Activated B cell treated with CpG ODN at 0.5 μM for 24 hours (primary cell): ENCODE results near the gene MEAF6. TPM values are rescaled to one million over a fixed set of nuclear protein-coding genes. Genes with fewer than 3 reads are reported as not detected.

Experiments
- ATAC-seq: fragments of 200-7000 bp; cut with Tn5 transposase; one replicate; pipeline ENCODE4 v1.10.0; 2021; ENCODE audit warnings: low read depth, mild to moderate bottlenecking, moderate library complexity
- CTCF ChIA-PET: fragments of 350-600 bp; sonication (Branson Sonifier 250); formaldehyde crosslinking; loops from one replicate; lab custom pipeline; 2021; ENCODE audit warnings: antibody characterized with exemption; lab: Charles Lee
- POLR2A ChIA-PET: fragments of 350-600 bp; sonication (Branson Sonifier 250); formaldehyde crosslinking; loops from one replicate; lab custom pipeline; 2021; ENCODE audit warnings: antibody characterized with exemption; lab: Charles Lee
- DNase-seq: peaks from one replicate; pipeline ENCODE4 v3.0.0; 2022
- H3K27ac Mint-ChIP-seq: one replicate; pipeline ENCODE4 v1.8.0; 2020; ENCODE audit warnings: mixed read lengths
- H3K27me3 Mint-ChIP-seq: one replicate; pipeline ENCODE4 v1.8.0; 2021; ENCODE audit warnings: mixed read lengths
- H3K36me3 Mint-ChIP-seq: one replicate; pipeline ENCODE4 v1.8.0; 2021; ENCODE audit warnings: low read depth, mixed read lengths
- H3K4me1 Mint-ChIP-seq: one replicate; pipeline ENCODE4 v1.8.0; 2021; ENCODE audit warnings: mixed read lengths
- H3K4me3 Mint-ChIP-seq: one replicate; pipeline ENCODE4 v1.8.0; 2020; ENCODE audit warnings: mild to moderate bottlenecking, mixed read lengths
- H3K9me3 Mint-ChIP-seq: one replicate; pipeline ENCODE4 v1.8.0; 2020; ENCODE audit warnings: mixed read lengths
- intact Hi-C: fragments of 100-400 bp; cut with micrococcal nuclease; formaldehyde crosslinking; loops from one replicate; pipeline ENCODE4 v1.15.1; 2024
- total RNA-seq: library from RNA; stranded (reverse); gene quantifications from 2 replicates; pipeline ENCODE4 v1.2.3, GENCODE V29; 2022
- TF ChIP-seq, protein P1 (sequence below): fragments of 200-600 bp; IDR thresholded peaks from one replicate; pipeline ENCODE4 v1.8.0; 2022; ENCODE audit warnings: antibody characterized with exemption, mild to moderate bottlenecking

MEAF6 gene
- total RNA-seq, 1 donor from 2014 or later: 59.9 TPM

DNA sequence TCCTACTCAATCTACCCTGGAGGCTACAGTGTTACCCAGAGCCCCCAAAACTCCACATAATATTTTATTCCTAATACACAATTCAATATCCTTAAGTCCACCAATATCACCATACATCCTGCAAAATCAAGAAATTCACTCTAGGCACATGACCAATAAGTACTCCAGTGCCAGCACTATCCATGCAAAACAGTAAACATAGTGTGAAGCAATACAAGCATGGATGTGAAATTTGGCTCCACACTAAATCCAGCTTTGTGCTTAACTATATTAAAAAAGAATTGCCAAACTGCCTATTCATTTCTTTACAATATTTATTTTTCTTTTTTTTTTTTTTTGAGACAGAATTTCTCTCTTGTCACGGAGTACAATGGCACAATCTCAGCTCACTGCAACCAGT is 3.0 kb upstream of the MEAF6 start:
- Mint-ChIP-seq H3K4me1 (peaks cover 35% of the 10 kb centered on the region), H3K27me3 (no peaks in the 10 kb centered on the region), H3K27ac (no peak overlapping the region), H3K9me3 (no peaks in the 10 kb centered on the region), H3K4me3 (peak overlapping the region; percentile 11), H3K36me3 (peaks cover 7% of the 10 kb centered on the region)
- ChIA-PET CTCF (no interaction called here), POLR2A (no interaction called here)
- ATAC-seq: no peak
- TF ChIP-seq, protein P1, sequence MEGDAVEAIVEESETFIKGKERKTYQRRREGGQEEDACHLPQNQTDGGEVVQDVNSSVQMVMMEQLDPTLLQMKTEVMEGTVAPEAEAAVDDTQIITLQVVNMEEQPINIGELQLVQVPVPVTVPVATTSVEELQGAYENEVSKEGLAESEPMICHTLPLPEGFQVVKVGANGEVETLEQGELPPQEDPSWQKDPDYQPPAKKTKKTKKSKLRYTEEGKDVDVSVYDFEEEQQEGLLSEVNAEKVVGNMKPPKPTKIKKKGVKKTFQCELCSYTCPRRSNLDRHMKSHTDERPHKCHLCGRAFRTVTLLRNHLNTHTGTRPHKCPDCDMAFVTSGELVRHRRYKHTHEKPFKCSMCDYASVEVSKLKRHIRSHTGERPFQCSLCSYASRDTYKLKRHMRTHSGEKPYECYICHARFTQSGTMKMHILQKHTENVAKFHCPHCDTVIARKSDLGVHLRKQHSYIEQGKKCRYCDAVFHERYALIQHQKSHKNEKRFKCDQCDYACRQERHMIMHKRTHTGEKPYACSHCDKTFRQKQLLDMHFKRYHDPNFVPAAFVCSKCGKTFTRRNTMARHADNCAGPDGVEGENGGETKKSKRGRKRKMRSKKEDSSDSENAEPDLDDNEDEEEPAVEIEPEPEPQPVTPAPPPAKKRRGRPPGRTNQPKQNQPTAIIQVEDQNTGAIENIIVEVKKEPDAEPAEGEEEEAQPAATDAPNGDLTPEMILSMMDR: no peak
- intact Hi-C loops: no loop called here
- no peak for DNase-seq

DNA sequence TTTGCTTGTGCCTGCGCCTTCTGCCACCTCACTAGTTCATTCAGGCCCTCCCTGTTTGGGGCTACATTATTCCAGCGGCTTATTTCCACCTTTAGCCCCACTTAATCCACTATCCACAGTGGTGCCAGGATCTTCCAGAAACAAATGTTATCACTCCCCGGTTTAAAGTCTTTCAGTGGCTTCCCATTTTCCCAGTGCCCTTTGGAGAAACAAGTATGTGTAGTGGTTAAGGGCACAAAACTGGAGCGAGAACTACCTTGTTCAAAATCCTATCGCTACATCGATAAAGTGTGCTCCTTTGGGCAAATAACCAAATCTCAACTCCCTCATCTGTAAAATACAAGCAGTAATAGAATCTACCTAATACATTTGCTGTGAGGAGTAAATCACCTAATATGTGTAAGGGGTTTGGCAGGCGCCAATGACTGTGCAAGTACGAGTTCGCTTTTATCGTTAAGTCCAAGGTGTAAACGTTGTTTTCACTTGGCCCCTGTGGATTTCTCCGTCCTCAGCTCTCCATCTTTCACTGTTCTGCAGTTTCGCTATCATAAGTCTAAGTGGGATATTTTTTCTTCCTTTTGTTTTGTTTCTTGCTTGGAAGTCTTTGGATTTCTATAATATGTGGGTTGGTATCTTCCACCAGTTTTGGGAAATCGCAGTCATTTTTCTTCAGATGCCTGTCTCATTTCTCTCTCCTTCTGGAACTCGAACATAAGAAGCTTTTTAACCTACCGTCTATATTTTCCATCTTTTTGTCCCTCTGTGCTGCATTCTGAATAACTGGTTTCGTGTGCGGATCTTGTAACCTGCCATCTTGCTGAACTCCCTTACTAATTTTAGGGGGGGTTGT is 844 bp upstream of the MEAF6 start:
- ChIA-PET CTCF (interaction anchor here (0.7 to 2.0 kb wide), 8 partner anchors 20 to 166 kb away, joined by 3 to 11 read pairs (median 5); partner anchors contain the start of gene SNIP1), POLR2A (interaction anchor here (0.6 to 2.2 kb wide), 14 partner anchors 9 to 1210 kb away, joined by 3 to 42 read pairs (median 7); partner anchors contain the start of genes CDCA8, GNL2, MRPS15 and SNIP1)
- intact Hi-C loops: no loop called here
- TF ChIP-seq, protein P1: no peak
- Mint-ChIP-seq H3K36me3 (peaks cover 18% of the 10 kb centered on the region), H3K27me3 (no peaks in the 10 kb centered on the region), H3K4me3 (peak overlapping the region; percentile 94), H3K27ac (peak overlapping the region; percentile 98), H3K9me3 (no peaks in the 10 kb centered on the region), H3K4me1 (peaks cover 43% of the 10 kb centered on the region)
- DNase-seq (no peak), ATAC-seq (no peak)

DNA sequence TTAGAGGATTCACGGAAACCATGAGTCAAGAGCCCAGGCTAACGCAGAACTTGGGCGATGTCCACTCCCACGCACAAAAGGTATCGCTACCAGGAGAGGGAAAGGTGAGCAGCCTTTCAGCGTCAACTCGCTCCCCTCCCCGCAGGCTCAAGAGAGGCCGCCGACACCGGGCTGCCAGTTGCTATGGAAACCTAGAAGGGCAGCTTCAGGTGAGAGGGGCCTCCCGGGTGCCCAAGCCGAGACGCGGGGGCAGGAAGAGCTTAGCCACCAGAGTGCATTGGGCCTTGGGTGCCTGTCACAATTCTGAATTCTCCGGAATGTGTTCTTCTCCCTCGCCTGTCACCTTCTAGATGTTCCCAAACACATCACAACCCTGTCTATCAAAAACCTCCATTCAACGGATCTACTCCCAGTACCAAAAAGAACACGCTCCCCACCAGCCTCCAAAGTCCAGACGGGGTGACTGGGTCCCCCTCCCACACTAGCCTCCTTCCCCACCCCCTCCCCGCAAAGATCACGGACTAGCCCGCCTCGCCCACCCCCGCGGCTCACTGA is 694 bp downstream of the MEAF6 start:
- Mint-ChIP-seq H3K36me3 (peaks cover 24% of the 10 kb centered on the region), H3K27ac (peak overlapping the region; percentile 83), H3K4me1 (peaks cover 37% of the 10 kb centered on the region), H3K4me3 (peak overlapping the region; percentile 96), H3K9me3 (no peaks in the 10 kb centered on the region), H3K27me3 (no peaks in the 10 kb centered on the region)
- TF ChIP-seq, protein P1: no peak
- intact Hi-C loops: loop anchor here (1.0 kb wide), 4 partner anchors 40 to 178 kb away; partner anchors contain the start of genes CDCA8, GNL2, SNIP1 and ZC3H12A
- ATAC-seq (peak; percentile 9), DNase-seq (peak; percentile 29)
- POLR2A ChIA-PET: interaction anchor here (0.6 to 2.2 kb wide), 10 partner anchors 8 to 1050 kb away, joined by 3 to 42 read pairs (median 6); partner anchors contain the start of genes CDCA8, MRPS15, SNIP1 and ZC3H12A
- CTCF ChIA-PET: interaction anchor here (1.0 to 2.0 kb wide), 5 partner anchors 18 to 40 kb away, joined by 3 to 11 read pairs (median 5); partner anchors contain the start of gene SNIP1

DNA sequence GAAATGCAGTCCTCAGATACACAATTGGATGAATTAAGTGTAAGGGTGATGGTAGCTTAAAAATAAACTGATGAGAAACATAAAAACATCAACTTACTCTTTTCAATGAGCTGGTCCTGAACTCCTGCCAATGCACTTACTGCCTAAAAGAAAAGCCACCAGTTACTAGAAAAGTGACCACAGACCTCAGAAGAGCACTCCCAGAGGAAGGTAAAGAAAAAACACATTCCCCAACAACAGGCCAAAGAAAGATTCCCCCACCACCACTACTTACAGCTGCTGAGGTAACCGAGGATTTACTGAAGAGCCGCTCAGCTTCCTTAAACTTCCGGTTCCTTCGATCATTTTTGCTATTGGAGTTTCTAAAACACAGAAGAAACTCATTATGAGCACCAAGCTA is 5.4 kb downstream of the MEAF6 start:
- Mint-ChIP-seq H3K27me3 (no peaks in the 10 kb centered on the region), H3K4me1 (peaks cover 38% of the 10 kb centered on the region), H3K4me3 (no peak overlapping the region), H3K36me3 (peaks cover 58% of the 10 kb centered on the region), H3K9me3 (no peaks in the 10 kb centered on the region), H3K27ac (peak overlapping the region; percentile 13)
- no peak for ATAC-seq
- ChIA-PET CTCF (interaction anchor here (0.9 to 1.0 kb wide), 2 partner anchors 21 to 53 kb away, joined by 3 read pairs; no protein-coding TSS in a partner anchor), POLR2A (interaction anchor here (0.6 to 1.2 kb wide), 5 partner anchors 12 to 337 kb away, joined by 3 to 4 read pairs (median 3); no protein-coding TSS in a partner anchor)
- DNase-seq: no peak
- TF ChIP-seq, protein P1: no peak
- intact Hi-C loops: no loop called here
